GM12878 (cell line): ENCODE results near the gene LMO3. TPM values are rescaled to one million over a fixed set of nuclear protein-coding genes. Genes with fewer than 3 reads are reported as not detected.

ENCODE experiments used
- ATAC-seq: fragments of 200-7000 bp; cut with Tn5 transposase; 3 replicates; pipeline ENCODE4 v1.9.1; 2020; ENCODE audit warnings: mild to moderate bottlenecking, moderate library complexity
- BruUV-seq: library from RNA; stranded (reverse); fragments of 400-500 nt; replicated peaks from 2 replicates; lab custom pipeline; 2021; lab: Mats Ljungman, UMichigan
- CTCF ChIA-PET: fragments of 300-600 bp; sonication (Branson Sonifier 250); formaldehyde crosslinking; extraction: SDS; loops from one replicate; lab custom pipeline; 2021; ENCODE audit warnings: inconsistent platforms; lab: Yijun Ruan, JAX
- POLR2A ChIA-PET: fragments of 350-600 bp; formaldehyde crosslinking; extraction: SDS; loops from one replicate; lab custom pipeline; 2021; ENCODE audit warnings: inconsistent platforms; lab: Charles Lee
- RAD21 ChIA-PET: fragments of 300-600 bp; sonication (Branson Sonifier 250); formaldehyde crosslinking; loops from one replicate; lab custom pipeline; 2023; ENCODE audit warnings: antibody characterized with exemption; ENCODE audit not compliant: unreplicated experiment; lab: Charles Lee
- SMC1A ChIA-PET: fragments of 300-600 bp; sonication (Branson Sonifier 250); formaldehyde crosslinking; loops from one replicate; lab custom pipeline; 2023; ENCODE audit not compliant: unreplicated experiment, uncharacterized antibody; lab: Charles Lee
- DNase-seq: peaks from one replicate; pipeline ENCODE4 v3.0.0-alpha.2; 2011; ENCODE audit warnings: low read depth, low spot score
- FAIRE-seq: peaks from 3 replicates; lab custom pipeline; 2011; peaks lifted over from hg19 to GRCh38; lab: Jason Lieb, UNC
- H2AFZ ChIP-seq: 2 replicates; pipeline ENCODE4 v1.6.0; 2011; ENCODE audit warnings: low read depth, low read length, control low read depth; ENCODE audit not compliant: control insufficient read depth
- H3K27ac ChIP-seq: 2 replicates; pipeline ENCODE4 v1.5.1; 2011; ENCODE audit warnings: control low read depth; ENCODE audit not compliant: control insufficient read depth, insufficient read depth
- H3K27me3 ChIP-seq, 2 experiments: replicated peaks in 1 of 2; 2 replicates each; pipeline versions ENCODE4 v1.6.0 to v1.6.1; 2011; ENCODE audit warnings: low read length in 1 of 2; ENCODE audit not compliant: control insufficient read depth in 2 of 2, insufficient read depth in 2 of 2
- H3K36me3 ChIP-seq, 2 experiments: 2 replicates each; pipeline ENCODE4 v1.5.1; 2011; ENCODE audit warnings: low read length in 1 of 2; ENCODE audit not compliant: control insufficient read depth in 2 of 2, insufficient read depth in 2 of 2
- H3K4me1 ChIP-seq: 2 replicates; pipeline ENCODE4 v1.6.1; 2011; ENCODE audit warnings: mild to moderate bottlenecking, low read length, moderate library complexity, mixed read lengths; ENCODE audit not compliant: control insufficient read depth, insufficient read depth
- H3K4me2 ChIP-seq: 2 replicates; pipeline ENCODE4 v1.6.0; 2011; ENCODE audit warnings: control low read depth; ENCODE audit not compliant: control insufficient read depth, insufficient read depth
- H3K4me3 ChIP-seq: fragments of 200-600 bp; sonication (generic); 2 replicates; pipeline ENCODE4 v1.5.1; 2016
- H3K79me2 ChIP-seq: 2 replicates; pipeline ENCODE4 v1.6.0; 2011; ENCODE audit warnings: low read length; ENCODE audit not compliant: control insufficient read depth, insufficient read depth
- H3K9ac ChIP-seq: 2 replicates; pipeline ENCODE4 v1.8.0; 2011; ENCODE audit warnings: low read length, control low read depth, mixed read lengths; ENCODE audit not compliant: control insufficient read depth, insufficient read depth
- H3K9me3 ChIP-seq: replicated peaks from 3 replicates; pipeline ENCODE4 v1.5.1; 2011; ENCODE audit warnings: mild to moderate bottlenecking, low read length; ENCODE audit not compliant: control insufficient read depth, insufficient read depth
- H4K20me1 ChIP-seq: 2 replicates; pipeline ENCODE4 v1.6.0; 2011; ENCODE audit not compliant: control insufficient read depth, insufficient read depth
- MTA3 ChIP-seq: IDR thresholded peaks from 2 replicates; pipeline ENCODE4 v1.6.1; 2012; ENCODE audit warnings: low read length, inconsistent platforms, borderline replicate concordance
- RAD21 ChIP-seq: IDR thresholded peaks from 2 replicates; pipeline ENCODE4 v1.6.1; 2011; ENCODE audit warnings: mild to moderate bottlenecking, low read depth, low read length, moderate library complexity; ENCODE audit not compliant: insufficient read depth
- SMC3 ChIP-seq: IDR thresholded peaks from 2 replicates; pipeline ENCODE4 v1.6.1; 2011; ENCODE audit warnings: low read length, improper control_type of control experiment, borderline replicate concordance
- WGBS: methylation state at CpG from one replicate; pipeline ENCODE4 v1.1.6; 2016; ENCODE audit warnings: low lambda C conversion rate; ENCODE audit not compliant: insufficient replicate concordance, insufficient coverage; ENCODE audit errors: missing lambda C conversion rate; 5-methylcytosine and 5-hydroxymethylcytosine counted together
- in situ Hi-C: fragments of 300-500 bp; cut with MboI; formaldehyde crosslinking; loops from 9 replicates; pipeline ENCODE4 v1.14.3; 2018; ENCODE audit warnings: mixed read lengths
- intact Hi-C: fragments of 100-400 bp; cut with micrococcal nuclease; formaldehyde crosslinking; loops from one replicate; pipeline ENCODE4 v1.14.2; 2022; ENCODE audit not compliant: unreplicated experiment
- polyA plus RNA-seq, 11 experiments: library from polyadenylated mRNA; depleted of rRNA in 4 of 11; unstranded in 6 of 11; stranded (reverse) in 5 of 11; fragments of >200 nt; fragmentation: Nextera tagmentation in 4 of 11; fragmentation: Illumina TruSeq in 1 of 11; extraction: Ambion mirVana in 4 of 11; extraction: Trizol in 1 of 11; gene quantifications; 1 replicate in 1 of 11; 2 replicates in 10 of 11; pipeline versions ENCODE4 v1.2.1 to v1.2.3, GENCODE V29; 2011 to 2016; ENCODE audit warnings: inconsistent platforms in 2 of 11, missing spikeins in 2 of 11, low read depth in 1 of 11
- total RNA-seq, 4 experiments: library from RNA; depleted of rRNA in 3 of 4; stranded (reverse); fragments of >200 nt in 3 of 4; fragmentation: Illumina TruSeq in 1 of 4; extraction: Trizol in 1 of 4; gene quantifications; 2 replicates each; pipeline versions ENCODE4 v1.2.1 to v1.2.3, GENCODE V29; 2013 to 2021
- TF ChIP-seq, protein P1 (sequence below), 3 experiments: IDR thresholded peaks in 2 of 3; conservative IDR thresholded peaks in 1 of 3; 2 replicates each; pipeline ENCODE4 v1.5.1; 2011; ENCODE audit warnings: low read depth in 3 of 3, low read length in 3 of 3, mild to moderate bottlenecking in 3 of 3, control low read depth in 2 of 3, moderate library complexity in 2 of 3, inconsistent platforms in 1 of 3, mixed read lengths in 1 of 3; ENCODE audit not compliant: control insufficient read depth in 2 of 3, insufficient read depth in 1 of 3; ENCODE audit errors: extremely low read depth in 1 of 3

The LMO3 gene
- total and polyA plus RNA-seq, 10 of the 15 experiments (the other 5 are each of a cell fraction or from before 2014, with no cell fraction given): 1.6 to 13.5 (median 1.9) TPM

DNA sequence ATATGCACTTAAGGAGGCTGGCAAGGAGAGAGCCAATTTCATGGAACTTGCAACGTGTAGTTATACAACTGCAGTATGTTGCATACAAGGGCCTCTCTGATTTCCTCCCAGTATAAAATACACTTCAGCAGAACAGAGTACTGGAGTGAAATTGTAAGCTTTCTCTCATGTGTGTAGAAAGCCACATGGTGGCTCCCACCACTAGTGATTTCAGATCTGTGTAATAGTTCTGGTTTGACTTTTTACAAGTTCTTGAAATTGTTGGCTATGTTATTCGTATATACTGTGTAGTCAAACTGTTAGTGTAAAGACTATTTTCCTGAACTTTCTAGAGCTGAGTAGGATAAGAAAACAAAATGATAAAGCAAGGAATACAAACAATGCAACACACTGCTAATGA, 16.4 kb upstream of the LMO3 start:
- peak; percentile 79 for ATAC-seq
- H2AFZ ChIP-seq: no peak overlapping the region
- H3K79me2 ChIP-seq: no peaks in the 10 kb centered on the region
- no peaks in the 10 kb centered on the region for H4K20me1 ChIP-seq
- FAIRE-seq: no peak
- no peaks in the 10 kb centered on the region for H3K4me1 ChIP-seq
- no peak overlapping the region for H3K4me2 ChIP-seq
- in situ Hi-C loops: no loop called here
- SMC1A ChIA-PET: interaction anchor here (0.8 to 6.0 kb wide), 15 partner anchors 8 to 234 kb away, joined by 3 to 33 read pairs (median 4); no protein-coding TSS in a partner anchor
- CTCF ChIA-PET: interaction anchor here (0.9 to 1.9 kb wide), 6 partner anchors 13 to 236 kb away, joined by 3 to 7 read pairs (median 4); no protein-coding TSS in a partner anchor
- 46% methylated on average over 2 of the region's 2 CpGs for WGBS
- peak; percentile 65 for TF ChIP-seq RAD21
- no peak for TF ChIP-seq MTA3
- peak; percentile 40; the same call in 1 of the 2 replicates for TF ChIP-seq SMC3
- TF ChIP-seq, protein P1, sequence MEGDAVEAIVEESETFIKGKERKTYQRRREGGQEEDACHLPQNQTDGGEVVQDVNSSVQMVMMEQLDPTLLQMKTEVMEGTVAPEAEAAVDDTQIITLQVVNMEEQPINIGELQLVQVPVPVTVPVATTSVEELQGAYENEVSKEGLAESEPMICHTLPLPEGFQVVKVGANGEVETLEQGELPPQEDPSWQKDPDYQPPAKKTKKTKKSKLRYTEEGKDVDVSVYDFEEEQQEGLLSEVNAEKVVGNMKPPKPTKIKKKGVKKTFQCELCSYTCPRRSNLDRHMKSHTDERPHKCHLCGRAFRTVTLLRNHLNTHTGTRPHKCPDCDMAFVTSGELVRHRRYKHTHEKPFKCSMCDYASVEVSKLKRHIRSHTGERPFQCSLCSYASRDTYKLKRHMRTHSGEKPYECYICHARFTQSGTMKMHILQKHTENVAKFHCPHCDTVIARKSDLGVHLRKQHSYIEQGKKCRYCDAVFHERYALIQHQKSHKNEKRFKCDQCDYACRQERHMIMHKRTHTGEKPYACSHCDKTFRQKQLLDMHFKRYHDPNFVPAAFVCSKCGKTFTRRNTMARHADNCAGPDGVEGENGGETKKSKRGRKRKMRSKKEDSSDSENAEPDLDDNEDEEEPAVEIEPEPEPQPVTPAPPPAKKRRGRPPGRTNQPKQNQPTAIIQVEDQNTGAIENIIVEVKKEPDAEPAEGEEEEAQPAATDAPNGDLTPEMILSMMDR (IDR thresholded peaks at IDR 0.05 in 2 of 3, conservative IDR thresholded peaks at IDR 0.05 in 1 of 3; ENCODE audit: control insufficient read depth in 2 of 3, extremely low read depth in 1 of 3, insufficient read depth in 1 of 3, low read depth in 3 of 3, low read length in 3 of 3): peak; percentile 12 to 48 (median 12); a peak in 4 of 6 replicates
- RAD21 ChIA-PET: interaction anchor here (0.7 to 2.1 kb wide), 13 partner anchors 9 to 211 kb away, joined by 3 to 10 read pairs (median 5); partner anchors contain the start of gene LMO3
- no TSS peak for BruUV-seq
- intact Hi-C loops: no loop called here
- H3K9ac ChIP-seq: no peak overlapping the region
- H3K27ac ChIP-seq: no peak overlapping the region
- POLR2A ChIA-PET: interaction anchor here (0.7 kb wide), 1 partner anchor 12 kb away, joined by 3 read pairs; no protein-coding TSS in a partner anchor
- no peaks in the 10 kb centered on the region; the same call in 2 of the 3 replicates for H3K9me3 ChIP-seq
- DNase-seq: no peak
- H3K27me3 ChIP-seq: no peaks in the 10 kb centered on the region
- H3K4me3 ChIP-seq: no peak overlapping the region
- H3K36me3 ChIP-seq: no peaks in the 10 kb centered on the region
